Nephron progenitor cell (in vitro differentiated cells): Measurements from ENCODE around the gene SEC14L1.

ENCODE experiments used
- DNase-seq: peaks from one replicate; pipeline ENCODE4 v3.0.0; 2021
- H3K27ac Mint-ChIP-seq: 2 replicates; pipeline ENCODE4 v1.8.0; 2021; ENCODE audit warnings: mild to moderate bottlenecking, moderate library complexity, mixed read lengths
- H3K27me3 Mint-ChIP-seq: 2 replicates; pipeline ENCODE4 v1.8.0; 2021; ENCODE audit warnings: mild to moderate bottlenecking, low read depth, mixed read lengths; ENCODE audit not compliant: poor library complexity
- H3K36me3 Mint-ChIP-seq: 2 replicates; pipeline ENCODE4 v1.8.0; 2021; ENCODE audit warnings: low read depth, mixed read lengths
- H3K4me1 Mint-ChIP-seq: 2 replicates; pipeline ENCODE4 v1.8.0; 2021; ENCODE audit warnings: mixed read lengths
- H3K4me3 Mint-ChIP-seq: 2 replicates; pipeline ENCODE4 v1.8.0; 2021; ENCODE audit warnings: mild to moderate bottlenecking, moderate library complexity, mixed read lengths
- H3K9me3 Mint-ChIP-seq: 2 replicates; pipeline ENCODE4 v1.8.0; 2021; ENCODE audit warnings: mild to moderate bottlenecking, moderate library complexity, mixed read lengths
- CTCF ChIP-seq: fragments of 200-600 bp; sonication (generic); IDR thresholded peaks from 2 replicates; pipeline ENCODE4 v1.5.0; 2021; ENCODE audit warnings: antibody characterized with exemption

Gene SEC14L1

GRCh38 chr17:77237232-77238008, 96.7 kb downstream of the SEC14L1 start:
- H3K4me3 Mint-ChIP-seq = no peak overlapping the region
- TF ChIP-seq CTCF = no peak
- H3K36me3 Mint-ChIP-seq = peaks cover 5% of the 10 kb centered on the region
- peaks cover 56% of the 10 kb centered on the region for H3K4me1 Mint-ChIP-seq
- DNase-seq = no peak
- H3K27me3 Mint-ChIP-seq = peaks cover 6% of the 10 kb centered on the region
- H3K27ac Mint-ChIP-seq = no peak overlapping the region
- peaks cover 28% of the 10 kb centered on the region for H3K9me3 Mint-ChIP-seq

- H3K27ac Mint-ChIP-seq = no peak overlapping the region
- no peaks in the 10 kb centered on the region for H3K36me3 Mint-ChIP-seq
- TF ChIP-seq CTCF = no peak
- H3K4me3 Mint-ChIP-seq = no peak overlapping the region
- DNase-seq = no peak
- peaks cover 19% of the 10 kb centered on the region for H3K9me3 Mint-ChIP-seq
- H3K4me1 Mint-ChIP-seq = peaks cover 40% of the 10 kb centered on the region
- H3K27me3 Mint-ChIP-seq = peaks cover 7% of the 10 kb centered on the region
Measured at GRCh38 chr17:77240976-77241375, 100.2 kb downstream of the SEC14L1 start.

- no peak overlapping the region for H3K4me3 Mint-ChIP-seq
- no peak for TF ChIP-seq CTCF
- peak overlapping the region; percentile 59 for H3K27ac Mint-ChIP-seq
- peaks cover 7% of the 10 kb centered on the region for H3K27me3 Mint-ChIP-seq
- no peaks in the 10 kb centered on the region for H3K36me3 Mint-ChIP-seq
- DNase-seq = no peak
- peaks cover 10% of the 10 kb centered on the region for H3K9me3 Mint-ChIP-seq
- H3K4me1 Mint-ChIP-seq = peaks cover 33% of the 10 kb centered on the region
Measured at GRCh38 chr17:77242118-77242851, 101.5 kb downstream of the SEC14L1 start.

GRCh38 chr17:77245162-77245926, 104.6 kb downstream of the SEC14L1 start:
- Mint-ChIP-seq H3K27me3 (peaks cover 34% of the 10 kb centered on the region), H3K36me3 (no peaks in the 10 kb centered on the region), H3K4me3 (no peak overlapping the region), H3K4me1 (peaks cover 49% of the 10 kb centered on the region), H3K27ac (no peak overlapping the region), H3K9me3 (no peaks in the 10 kb centered on the region)
- no peak for TF ChIP-seq CTCF
- no peak for DNase-seq

GRCh38 chr17:77246110-77247047, 105.6 kb downstream of the SEC14L1 start:
- no peaks in the 10 kb centered on the region for H3K9me3 Mint-ChIP-seq
- DNase-seq = no peak
- H3K4me1 Mint-ChIP-seq = peaks cover 40% of the 10 kb centered on the region
- no peaks in the 10 kb centered on the region for H3K36me3 Mint-ChIP-seq
- H3K27me3 Mint-ChIP-seq = peaks cover 37% of the 10 kb centered on the region
- peak overlapping the region; percentile 66 for H3K4me3 Mint-ChIP-seq
- no peak for TF ChIP-seq CTCF
- no peak overlapping the region for H3K27ac Mint-ChIP-seq
